Upper lobe of left lung (tissue), 4 donors: ENCODE measurements around the gene SH2B2.
"Not testable (repeated sequence)": the region's sequence is repeated elsewhere in the genome, so short reads cannot be mapped to it uniquely, and the experiment has no call there.

ENCODE experiments used
- CTCF ChIP-seq, 6 experiments: fragments of 450-650 bp in 4 of 6; fragments of 200-600 bp in 2 of 6; sonication (generic) in 2 of 6; IDR thresholded peaks; one replicate each; pipeline ENCODE4 v1.5.1; 2016 to 2019; ENCODE audit warnings: antibody characterized with exemption in 6 of 6
- EP300 ChIP-seq, 4 donors: sonication (generic); formaldehyde crosslinking; IDR thresholded peaks; one replicate each; pipeline ENCODE4 v1.5.1; 2017; ENCODE audit warnings: antibody characterized with exemption in 4 of 4, control low read depth in 2 of 4
- POLR2A ChIP-seq, 4 donors: fragments of 450-650 bp; IDR thresholded peaks; one replicate each; pipeline ENCODE4 v1.5.1; 2016 to 2017; ENCODE audit warnings: antibody characterized with exemption in 4 of 4, mild to moderate bottlenecking in 2 of 4

DNA sequence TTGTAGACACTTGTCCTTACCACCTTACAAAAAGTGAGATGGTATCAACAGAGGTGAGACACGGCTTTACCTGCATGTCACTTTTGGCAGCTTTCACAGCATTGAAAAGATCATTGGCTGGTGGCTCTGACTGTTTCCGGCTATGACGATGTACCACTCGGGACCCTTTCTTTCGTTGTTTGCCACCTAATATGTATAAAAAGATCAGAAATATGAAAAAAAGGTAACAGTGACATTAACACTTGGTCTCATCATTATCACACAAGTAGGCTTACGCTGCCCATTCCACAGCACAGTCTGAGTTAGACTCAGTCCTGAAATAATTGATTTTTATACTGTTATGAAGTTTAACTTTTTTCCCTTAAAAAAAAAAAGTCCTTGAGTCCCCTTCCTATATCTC, 40.5 kb downstream of the SH2B2 start:
- not testable (repeated sequence) for TF ChIP-seq CTCF, POLR2A, EP300 (IDR thresholded peaks at IDR 0.05)
